Measurements from ENCODE around the gene TMEM115.

TMEM115 gene

GRCh38 chr3:50336452-50337174 is 22.7 kb downstream of the TMEM115 start:
- POLR2A ChIA-PET, result interaction anchor here (0.6 to 1.9 kb wide), 9 partner anchors 8 to 1818 kb away, joined by 3 to 31 read pairs (median 3); partner anchors contain the start of genes CYB561D2, DCAF1, HYAL3 and NAA80
- CTCF ChIA-PET, result interaction anchor here (0.8 to 4.9 kb wide), 11 partner anchors 9 to 213 kb away, joined by 3 to 46 read pairs (median 4); partner anchors contain the start of genes CYB561D2, HYAL2, NPRL2 and TUSC2

GRCh38 chr3:50334339-50335075 is 24.8 kb downstream of the TMEM115 start:
- no peak for DNase-seq (ENCODE audit: low read depth, low spot score)
- TF ChIP-seq CTCF (IDR thresholded peaks at IDR 0.05; ENCODE audit: insufficient read depth, low read length, missing control alignments), result no peak
- CTCF ChIA-PET, result interaction anchor here (1.0 to 3.0 kb wide), 6 partner anchors 11 to 208 kb away, joined by 3 to 18 read pairs (median 3); partner anchors contain the start of gene HYAL2
- POLR2A ChIA-PET, result no interaction called here
- H3K4me3 ChIP-seq (ENCODE audit: low read depth, low read length), result peak overlapping the region; percentile 21

More at GRCh38 chr3:50336452-50337174, 22.7 kb downstream of the TMEM115 start:
- DNase-seq (ENCODE audit: low read depth, low spot score), result no peak
- no peak for TF ChIP-seq CTCF (IDR thresholded peaks at IDR 0.05; ENCODE audit: insufficient read depth, low read length, missing control alignments)
- peak overlapping the region; percentile 92 for H3K4me3 ChIP-seq (ENCODE audit: low read depth, low read length)

DNA sequence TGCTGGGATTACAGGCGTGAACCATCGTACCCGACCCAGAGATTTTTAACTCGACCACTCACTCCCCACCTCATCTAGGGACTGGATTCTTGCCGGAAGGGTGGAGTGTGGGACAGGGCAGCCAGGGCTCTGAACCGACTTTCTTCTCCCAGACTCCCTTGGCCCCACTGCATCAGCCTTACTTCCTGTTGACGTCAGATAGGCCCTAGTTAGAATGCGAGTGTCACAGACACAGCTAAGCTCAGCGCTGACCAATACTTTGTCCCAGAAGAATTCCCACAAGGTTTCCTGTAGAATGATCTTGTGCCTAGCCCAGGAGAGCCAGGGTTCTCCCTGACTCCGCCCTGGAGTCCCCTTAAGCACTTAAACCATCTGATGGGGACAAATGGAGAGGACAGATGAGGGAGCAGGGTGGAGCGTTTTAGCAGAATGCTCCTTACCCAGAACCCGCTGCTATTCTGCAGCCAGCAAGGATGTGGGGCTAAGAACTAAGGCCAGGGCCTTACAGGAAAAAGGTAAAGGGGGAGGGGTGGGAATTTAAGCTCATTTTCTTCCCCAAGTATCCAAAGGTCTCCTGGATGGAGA is 25.5 kb downstream of the TMEM115 start:
- POLR2A ChIA-PET, result interaction anchor here (1.2 kb wide), 1 partner anchor 12 kb away, joined by 3 read pairs; no protein-coding TSS in a partner anchor
- CTCF ChIA-PET, result interaction anchor here (1.0 to 3.0 kb wide), 5 partner anchors 11 to 208 kb away, joined by 3 to 18 read pairs (median 3); partner anchors contain the start of gene HYAL2
- no peak for DNase-seq (ENCODE audit: low read depth, low spot score)

GRCh38 chr3:50331364-50331907 is 27.9 kb downstream of the TMEM115 start:
- no peak overlapping the region for H3K4me3 ChIP-seq (ENCODE audit: low read depth, low read length)
- TF ChIP-seq CTCF (IDR thresholded peaks at IDR 0.05; ENCODE audit: insufficient read depth, low read length, missing control alignments), result no peak
- ChIA-PET POLR2A (no interaction called here), CTCF (interaction anchor here (1.9 kb wide), 1 partner anchor 10 kb away, joined by 7 read pairs; the partner anchor contains the start of gene HYAL2)
- no peak for DNase-seq (ENCODE audit: low read depth, low spot score)

More for the DNA sequence above, 25.5 kb downstream of the TMEM115 start:
- H3K4me3 ChIP-seq (ENCODE audit: low read depth, low read length), result peak overlapping the region; percentile 15
- no peak for TF ChIP-seq CTCF (IDR thresholded peaks at IDR 0.05; ENCODE audit: insufficient read depth, low read length, missing control alignments)

GRCh38 chr3:50330330-50330729 is 29.0 kb downstream of the TMEM115 start:
- TF ChIP-seq CTCF (IDR thresholded peaks at IDR 0.05; ENCODE audit: insufficient read depth, low read length, missing control alignments), result no peak
- POLR2A ChIA-PET, result no interaction called here
- H3K4me3 ChIP-seq (ENCODE audit: low read depth, low read length), result no peak overlapping the region
- no peak for DNase-seq (ENCODE audit: low read depth, low spot score)
- CTCF ChIA-PET, result interaction anchor here (1.9 kb wide), 1 partner anchor 9 kb away, joined by 7 read pairs; the partner anchor contains the start of gene HYAL2

All from AG04449 (cell line).